Esophagus muscularis mucosa (tissue), 4 donors: ENCODE results near the gene SLC38A7. TPM values are rescaled to one million over a fixed set of nuclear protein-coding genes. Genes with fewer than 3 reads are reported as not detected.

Source experiments
- DNase-seq: peaks from one replicate; pipeline ENCODE4 v3.0.0-alpha.2; 2017; ENCODE audit errors: extremely low spot score
- H3K27ac ChIP-seq, 4 donors: fragments of 200-600 bp; sonication (generic); replicated peaks in 1 of 4; 1 replicate in 3 of 4; 2 replicates in 1 of 4; pipeline ENCODE4 v1.5.1; 2016 to 2019; ENCODE audit warnings: mild to moderate bottlenecking in 1 of 4
- H3K27me3 ChIP-seq, 4 donors: fragments of 200-600 bp; sonication (generic); one replicate each; pipeline versions ENCODE4 v1.5.1 to v1.6.0; 2016 to 2019
- H3K36me3 ChIP-seq, 4 donors: fragments of 200-600 bp; sonication (generic); one replicate each; pipeline ENCODE4 v1.5.1; 2016 to 2019
- H3K4me1 ChIP-seq, 4 donors: fragments of 200-600 bp; sonication (generic); one replicate each; pipeline ENCODE4 v1.5.1; 2016 to 2019
- H3K4me3 ChIP-seq, 4 donors: fragments of 200-600 bp; sonication (generic); 1 replicate in 2 of 4; 2 replicates in 2 of 4; pipeline ENCODE4 v1.5.1; 2016 to 2019; ENCODE audit warnings: mild to moderate bottlenecking in 4 of 4, moderate library complexity in 1 of 4
- H3K9me3 ChIP-seq, 4 donors: fragments of 200-600 bp; sonication (generic); 1 replicate in 3 of 4; 2 replicates in 1 of 4; pipeline ENCODE4 v1.5.1; 2016 to 2019
- EP300 ChIP-seq: sonication (generic); formaldehyde crosslinking; IDR thresholded peaks from one replicate; pipeline ENCODE4 v1.6.1; 2017; ENCODE audit warnings: antibody characterized with exemption
- POLR2A ChIP-seq: fragments of 450-650 bp; IDR thresholded peaks from one replicate; pipeline ENCODE4 v1.6.1; 2017; ENCODE audit warnings: antibody characterized with exemption, moderate library complexity, mild to moderate bottlenecking, low read depth
- POLR2AphosphoS5 ChIP-seq, 2 donors: sonication (generic); formaldehyde crosslinking; IDR thresholded peaks; one replicate each; pipeline ENCODE4 v1.6.1; 2017; ENCODE audit warnings: antibody characterized with exemption in 2 of 2
- WGBS: methylation state at CpG from one replicate; pipeline ENCODE4 v1.1.5; 2018; 5-methylcytosine and 5-hydroxymethylcytosine counted together
- intact Hi-C: fragments of 100-400 bp; cut with DNase I; formaldehyde crosslinking; loops from one replicate; pipeline ENCODE4 v1.15.1; 2023
- total RNA-seq, 4 donors: library from RNA; depleted of rRNA; stranded (reverse); fragments of >200 nt; gene quantifications; one replicate each; pipeline versions ENCODE4 v1.1.0 to v1.2.1, GENCODE V29; 2016
- TF ChIP-seq, protein P1 (sequence below), 3 experiments: fragments of 200-600 bp in 2 of 3; fragments of 450-650 bp in 1 of 3; sonication (generic) in 2 of 3; IDR thresholded peaks; one replicate each; pipeline ENCODE4 v1.5.1; 2017 to 2019; ENCODE audit warnings: antibody characterized with exemption in 3 of 3, mild to moderate bottlenecking in 2 of 3, moderate library complexity in 1 of 3

The SLC38A7 gene
- total RNA-seq, 4 donors from 2014 or later, result 8.1 to 11.6 (median 10.3) TPM

DNA sequence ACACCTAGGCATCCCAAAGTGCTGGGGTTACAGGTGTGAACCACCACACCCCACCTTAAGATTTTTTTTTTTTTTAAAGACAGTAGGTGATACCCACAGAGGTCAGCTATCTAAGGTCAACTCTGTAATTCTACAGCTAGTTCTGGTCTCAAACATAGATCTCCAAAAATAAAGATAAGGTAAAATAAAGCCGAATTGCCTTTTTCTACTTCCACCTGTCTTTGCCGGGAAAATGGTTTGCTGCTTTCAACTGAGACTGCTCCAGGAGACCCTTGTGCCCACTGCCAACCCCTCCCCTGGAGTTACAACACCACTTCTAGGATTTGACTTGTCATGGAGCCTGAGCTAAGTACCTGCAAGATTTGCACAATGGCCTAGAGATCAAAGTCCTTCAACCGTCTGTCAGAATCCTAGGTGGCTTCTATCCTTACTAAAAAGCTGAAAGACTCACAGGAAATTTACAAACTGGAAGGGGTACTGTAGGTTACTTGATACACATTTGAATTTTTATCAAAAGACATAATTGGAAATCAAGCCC, 50.2 kb downstream of the SLC38A7 start:
- H3K36me3 ChIP-seq, result no peaks in the 10 kb centered on the region
- no peak overlapping the region for H3K4me3 ChIP-seq
- no peak overlapping the region for H3K27ac ChIP-seq
- peaks cover 0 to 5% (median 4%) of the 10 kb centered on the region in 4 donors for H3K4me1 ChIP-seq
- H3K9me3 ChIP-seq, result no peaks in the 10 kb centered on the region
- H3K27me3 ChIP-seq, result no peaks in the 10 kb centered on the region
- intact Hi-C loops, result no loop called here
- TF ChIP-seq EP300 (no peak), POLR2A (no peak), POLR2AphosphoS5 (IDR thresholded peaks at IDR 0.05) (no peak)
- TF ChIP-seq, protein P1, sequence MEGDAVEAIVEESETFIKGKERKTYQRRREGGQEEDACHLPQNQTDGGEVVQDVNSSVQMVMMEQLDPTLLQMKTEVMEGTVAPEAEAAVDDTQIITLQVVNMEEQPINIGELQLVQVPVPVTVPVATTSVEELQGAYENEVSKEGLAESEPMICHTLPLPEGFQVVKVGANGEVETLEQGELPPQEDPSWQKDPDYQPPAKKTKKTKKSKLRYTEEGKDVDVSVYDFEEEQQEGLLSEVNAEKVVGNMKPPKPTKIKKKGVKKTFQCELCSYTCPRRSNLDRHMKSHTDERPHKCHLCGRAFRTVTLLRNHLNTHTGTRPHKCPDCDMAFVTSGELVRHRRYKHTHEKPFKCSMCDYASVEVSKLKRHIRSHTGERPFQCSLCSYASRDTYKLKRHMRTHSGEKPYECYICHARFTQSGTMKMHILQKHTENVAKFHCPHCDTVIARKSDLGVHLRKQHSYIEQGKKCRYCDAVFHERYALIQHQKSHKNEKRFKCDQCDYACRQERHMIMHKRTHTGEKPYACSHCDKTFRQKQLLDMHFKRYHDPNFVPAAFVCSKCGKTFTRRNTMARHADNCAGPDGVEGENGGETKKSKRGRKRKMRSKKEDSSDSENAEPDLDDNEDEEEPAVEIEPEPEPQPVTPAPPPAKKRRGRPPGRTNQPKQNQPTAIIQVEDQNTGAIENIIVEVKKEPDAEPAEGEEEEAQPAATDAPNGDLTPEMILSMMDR (IDR thresholded peaks at IDR 0.05), result no peak
- no peak for DNase-seq
- 80% methylated on average over 3 of the region's 3 CpGs for WGBS

DNA sequence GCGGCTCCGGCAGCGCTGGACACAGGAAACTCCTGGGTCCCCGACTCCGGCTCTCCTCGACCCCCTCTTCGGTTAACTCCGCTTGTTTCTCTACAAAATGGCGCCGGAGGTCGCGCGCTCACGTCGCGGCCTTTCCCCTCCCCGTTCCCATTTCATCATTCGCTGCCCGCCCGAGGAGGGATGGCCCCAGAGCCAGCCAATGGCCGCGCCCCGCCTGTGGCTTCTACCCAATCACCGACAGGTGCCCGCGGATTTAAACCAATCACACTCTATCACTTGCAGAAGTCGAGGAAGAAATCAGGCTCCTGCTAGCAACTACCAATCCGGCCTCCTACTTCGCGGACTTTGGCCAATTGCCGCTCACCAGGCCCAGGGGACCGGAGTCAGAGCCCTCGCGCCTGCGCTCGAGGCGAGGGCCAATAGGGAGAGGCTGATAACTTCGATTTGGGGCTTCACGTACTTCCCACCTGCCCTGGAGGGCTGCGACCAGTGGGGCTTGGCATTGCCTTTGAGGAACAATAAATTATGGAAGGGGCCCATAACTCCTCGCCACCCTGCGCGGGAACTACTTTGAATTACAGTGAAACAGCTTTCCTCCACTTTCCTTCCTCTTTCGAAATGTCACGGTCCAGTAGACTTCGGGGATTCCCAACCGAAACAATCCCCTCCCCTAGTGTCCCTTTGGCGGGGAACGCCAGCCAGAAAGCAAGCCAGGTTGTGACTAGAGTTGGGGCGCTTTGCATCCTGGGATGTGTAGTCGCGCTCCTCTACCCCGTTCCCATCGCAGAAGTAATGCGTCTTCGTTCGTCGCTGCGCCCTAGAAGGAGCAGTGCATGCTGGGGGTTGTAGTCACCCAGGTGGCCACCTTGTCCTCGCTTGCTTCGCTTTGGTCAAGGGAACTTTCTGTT, 54.6 kb downstream of the SLC38A7 start, which contains the start of gene CNOT1:
Gene CNOT1, minus strand, starts transcription at position 94 of the 908 bp plus-strand sequence. CDS start 30,489 bp downstream, outside the sequence.
- Histone ChIP-seq H3K4me1 (peaks cover 29 to 37% (median 34%) of the 10 kb centered on the region in 4 donors), H3K36me3 (peaks cover 0 to 5% (median 4%) of the 10 kb centered on the region in 4 donors), H3K4me3 (peak within 1 kb of the TSS; percentile 80 to 99 (median 84)), H3K9me3 (no peaks in the 10 kb centered on the region), H3K27me3 (no peaks in the 10 kb centered on the region), H3K27ac (peak within 1 kb of the TSS; percentile 93 to 99 (median 98))
- TF ChIP-seq POLR2A, result no peak
- TF ChIP-seq POLR2AphosphoS5 (IDR thresholded peaks at IDR 0.05), result peak; percentile 92 to 94
- no peak for TF ChIP-seq EP300
- TF ChIP-seq, protein P1 (IDR thresholded peaks at IDR 0.05), result peak in 1 of 3 experiments; percentile 42
- intact Hi-C loops, result loop anchor here (5.0 kb wide), 1 partner anchor 113 kb away; the partner anchor contains the start of gene SETD6
- peak; percentile 100 for DNase-seq
- 1% methylated on average over 47 of the region's 61 CpGs for WGBS

DNA sequence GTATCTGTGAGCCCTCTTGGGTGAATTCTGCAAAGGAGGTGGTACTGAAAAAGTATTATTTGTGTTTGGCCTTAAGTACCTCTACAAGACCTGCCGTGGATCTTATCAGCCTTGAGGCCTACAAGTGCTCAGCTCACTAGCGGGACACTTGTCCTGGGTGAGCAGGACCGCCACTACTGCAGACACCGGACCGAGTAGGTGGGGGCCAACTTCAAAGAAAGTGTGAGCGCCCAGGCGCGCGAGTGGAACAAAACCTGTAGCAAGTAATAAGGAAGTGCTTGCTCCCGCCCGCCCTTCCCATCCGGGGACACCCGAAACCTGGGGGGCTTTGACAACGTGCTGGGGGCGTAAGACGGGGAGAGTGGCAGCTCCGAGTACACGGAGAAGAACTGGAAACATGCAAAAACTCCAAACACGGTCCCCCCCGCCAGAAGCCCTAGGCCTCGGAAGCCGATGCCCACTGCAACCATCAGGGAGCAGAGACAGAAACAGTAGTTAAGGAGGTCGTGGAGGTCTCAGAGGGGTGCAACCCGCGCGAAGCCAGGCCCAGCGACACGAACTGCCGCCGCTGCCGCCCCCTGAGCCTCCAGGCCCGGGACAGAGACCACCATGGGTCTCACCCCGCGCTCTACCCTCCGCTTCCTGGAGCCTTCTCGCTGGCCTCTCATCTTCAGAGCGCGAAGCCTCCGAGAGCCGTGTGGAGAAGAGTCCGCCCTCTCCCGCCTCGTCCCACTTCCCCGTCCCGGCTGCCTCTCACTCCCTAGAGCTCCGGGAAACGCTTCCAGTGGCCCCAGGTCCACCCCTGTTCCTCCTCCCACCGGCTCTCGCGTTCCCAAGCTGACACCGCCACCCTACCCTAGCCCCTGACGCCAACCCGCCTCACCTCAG, 55.5 kb downstream of the SLC38A7 start:
- peak; percentile 93 for DNase-seq
- TF ChIP-seq, protein P1 (IDR thresholded peaks at IDR 0.05), result no peak
- TF ChIP-seq POLR2A, result no peak
- no peak for TF ChIP-seq EP300
- peak in 1 of 2 donors; percentile 15 for TF ChIP-seq POLR2AphosphoS5 (IDR thresholded peaks at IDR 0.05)
- no peaks in the 10 kb centered on the region for H3K27me3 ChIP-seq
- peak overlapping the region; percentile 80 to 99 (median 84) for H3K4me3 ChIP-seq
- peaks cover 4 to 14% (median 9%) of the 10 kb centered on the region in 4 donors for H3K36me3 ChIP-seq
- intact Hi-C loops, result loop anchor here (5.0 kb wide), 1 partner anchor 112 kb away; the partner anchor contains the start of gene SETD6
- no peaks in the 10 kb centered on the region for H3K9me3 ChIP-seq
- H3K4me1 ChIP-seq, result peaks cover 32 to 39% (median 37%) of the 10 kb centered on the region in 4 donors
- peak overlapping the region; percentile 93 to 99 (median 98) for H3K27ac ChIP-seq
- WGBS, result under 1% methylated on average over 28 of the region's 53 CpGs

DNA sequence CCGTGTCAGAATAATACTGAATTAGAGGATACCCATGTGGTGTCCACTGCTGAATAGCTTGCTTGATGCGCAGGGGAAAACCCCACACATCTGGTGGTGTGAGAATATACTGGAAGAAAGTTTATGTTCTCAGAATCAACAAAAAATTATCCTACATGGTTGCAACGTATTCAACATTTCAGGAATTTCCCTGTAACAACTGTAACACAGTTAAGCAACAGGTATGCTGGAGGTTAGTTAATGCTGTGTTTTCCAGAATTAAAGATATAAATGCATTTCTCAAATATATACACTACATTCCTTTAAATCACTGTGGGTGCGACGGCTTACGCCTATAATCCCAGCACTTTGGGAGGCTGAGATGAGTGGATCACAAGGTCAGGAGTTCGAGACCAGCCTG, 60.4 kb downstream of the SLC38A7 start:
- Histone ChIP-seq H3K27me3 (no peaks in the 10 kb centered on the region), H3K4me3 (no peak overlapping the region), H3K36me3 (peaks cover 17 to 61% (median 44%) of the 10 kb centered on the region in 4 donors), H3K4me1 (peaks cover 29 to 42% (median 34%) of the 10 kb centered on the region in 4 donors), H3K27ac (no peak overlapping the region), H3K9me3 (no peaks in the 10 kb centered on the region)
- 85% methylated on average over 7 of the region's 7 CpGs for WGBS
- TF ChIP-seq POLR2AphosphoS5 (IDR thresholded peaks at IDR 0.05), result no peak
- TF ChIP-seq EP300, result no peak
- TF ChIP-seq, protein P1 (IDR thresholded peaks at IDR 0.05), result no peak
- TF ChIP-seq POLR2A, result no peak
- DNase-seq, result no peak
- intact Hi-C loops, result no loop called here
